ENCODE results near the gene INO80E. TPM values are rescaled to one million over a fixed set of nuclear protein-coding genes. Genes with fewer than 3 reads are reported as not detected.

INO80E gene
- total RNA-seq, 5 donors from 2014 or later (not counting 1 experiment from before 2014, with no cell fraction given) = 84.8 to 152 (median 128) TPM

DNA sequence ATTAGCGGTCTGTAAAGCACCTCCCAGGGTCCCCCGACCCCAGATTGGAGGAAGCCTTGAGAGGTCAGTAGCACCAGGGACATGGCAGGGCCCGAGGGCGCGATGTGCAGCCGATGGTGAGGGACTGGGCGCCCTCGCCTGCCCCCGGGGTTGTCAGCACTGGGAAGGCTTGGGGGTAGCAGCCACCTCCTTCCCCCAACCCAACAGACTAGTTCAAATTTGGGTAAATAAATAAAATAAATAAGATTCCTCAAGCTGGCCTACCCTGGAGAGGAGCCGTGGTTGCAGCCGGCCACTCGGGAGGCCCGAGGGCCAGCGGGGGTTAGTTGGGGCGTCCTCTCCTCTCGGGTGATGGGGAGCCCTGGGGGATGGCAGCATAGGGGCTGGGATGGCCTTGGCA, 28.4 kb downstream of the INO80E start:
- POLR2A ChIA-PET = no interaction called here
- 90% methylated on average over 2 of the region's 16 CpGs for WGBS (ENCODE audit: insufficient coverage)

DNA sequence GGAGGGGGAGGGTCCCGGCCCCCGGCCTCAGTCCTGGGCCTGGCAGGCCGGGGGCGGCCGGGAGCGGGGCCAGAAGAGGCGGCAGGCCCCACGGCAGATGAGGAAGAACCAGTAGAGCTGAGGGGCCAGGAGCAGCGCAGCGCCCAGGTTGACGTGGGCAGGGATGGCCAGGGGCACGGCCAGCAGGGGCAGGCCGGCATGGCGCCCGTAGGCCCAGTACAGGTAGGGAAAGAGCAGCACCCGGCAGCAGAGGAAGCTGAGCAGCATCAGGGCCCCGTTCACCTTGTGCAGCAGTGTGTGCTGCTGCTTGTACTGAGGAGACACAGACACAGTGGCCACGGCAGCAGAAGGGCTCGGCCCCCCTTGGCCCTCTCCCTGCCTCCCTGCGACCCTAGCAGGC, 29.1 kb downstream of the INO80E start:
- no peaks in the 10 kb centered on the region for H3K9me3 Mint-ChIP-seq
- H3K36me3 ChIP-seq (ENCODE audit: control insufficient read depth in 2 of 2, extremely low read depth in 1 of 2, insufficient read depth in 1 of 2, low read length in 1 of 2) = no peaks in the 10 kb centered on the region
- H3K36me3 Mint-ChIP-seq = no peaks in the 10 kb centered on the region
- ChIA-PET CTCF (no interaction called here), POLR2A (no interaction called here)
- no peak overlapping the region for H3K4me3 ChIP-seq (ENCODE audit: control insufficient read depth in 1 of 2, extremely low read depth in 1 of 2, low read length in 1 of 2)
- H3K27ac Mint-ChIP-seq = no peak overlapping the region
- no peak overlapping the region for H3K4me3 Mint-ChIP-seq
- ATAC-seq (replicated peaks in 1 of 4) (no peak), DNase-seq (no peak)
- no peak overlapping the region for H3K27ac ChIP-seq (ENCODE audit: low read length)
- H3K4me1 Mint-ChIP-seq = peaks cover 11 to 15% (median 13%) of the 10 kb centered on the region in 3 donors
- peaks cover 29 to 42% of the 10 kb centered on the region in 2 donors for H3K27me3 Mint-ChIP-seq
- peaks cover 4 to 19% of the 10 kb centered on the region in 2 experiments for H3K4me1 ChIP-seq (ENCODE audit: control insufficient read depth in 1 of 2, extremely low read depth in 1 of 2, insufficient read depth in 2 of 2, low read length in 2 of 2)
- H3K27me3 ChIP-seq (replicated peaks in 1 of 2; ENCODE audit: control insufficient read depth in 2 of 2, extremely low read depth in 1 of 2, insufficient read depth in 2 of 2, low read length in 1 of 2) = peaks cover 0 to 83% of the 10 kb centered on the region in 2 experiments
- 82% methylated on average over 12 of the region's 20 CpGs for WGBS (ENCODE audit: insufficient coverage)
- no peaks in the 10 kb centered on the region for H3K9me3 ChIP-seq

More for the DNA sequence above, 28.4 kb downstream of the INO80E start:
- H3K9me3 Mint-ChIP-seq = no peaks in the 10 kb centered on the region
- H3K36me3 Mint-ChIP-seq = no peaks in the 10 kb centered on the region
- Histone ChIP-seq H3K36me3 (ENCODE audit: control insufficient read depth in 2 of 2, extremely low read depth in 1 of 2, insufficient read depth in 1 of 2, low read length in 1 of 2) (no peaks in the 10 kb centered on the region), H3K9me3 (no peaks in the 10 kb centered on the region), H3K27ac (ENCODE audit: low read length) (no peak overlapping the region), H3K4me3 (ENCODE audit: control insufficient read depth in 1 of 2, extremely low read depth in 1 of 2, low read length in 1 of 2) (no peak overlapping the region), H3K4me1 (ENCODE audit: control insufficient read depth in 1 of 2, extremely low read depth in 1 of 2, insufficient read depth in 2 of 2, low read length in 2 of 2) (peaks cover 4 to 15% of the 10 kb centered on the region in 2 experiments), H3K27me3 (replicated peaks in 1 of 2; ENCODE audit: control insufficient read depth in 2 of 2, extremely low read depth in 1 of 2, insufficient read depth in 2 of 2, low read length in 1 of 2) (peaks cover 0 to 76% of the 10 kb centered on the region in 2 experiments)
- H3K27me3 Mint-ChIP-seq = peaks cover 22 to 35% of the 10 kb centered on the region in 2 donors
- peaks cover 10 to 11% (median 11%) of the 10 kb centered on the region in 3 donors for H3K4me1 Mint-ChIP-seq
- DNase-seq (no peak), ATAC-seq (replicated peaks in 1 of 4) (no peak)
- no peak overlapping the region for H3K4me3 Mint-ChIP-seq
- CTCF ChIA-PET = no interaction called here
- no peak overlapping the region for H3K27ac Mint-ChIP-seq

GRCh38 chr16:30025574-30025973, 29.5 kb downstream of the INO80E start:
- H3K4me1 ChIP-seq (ENCODE audit: control insufficient read depth in 1 of 2, extremely low read depth in 1 of 2, insufficient read depth in 2 of 2, low read length in 2 of 2) = peaks cover 4 to 23% of the 10 kb centered on the region in 2 experiments
- no peak for ATAC-seq (replicated peaks in 1 of 4)
- H3K4me3 ChIP-seq (ENCODE audit: control insufficient read depth in 1 of 2, extremely low read depth in 1 of 2, low read length in 1 of 2) = no peak overlapping the region
- Mint-ChIP-seq H3K27me3 (peaks cover 31 to 44% of the 10 kb centered on the region in 2 donors), H3K4me3 (no peak overlapping the region), H3K4me1 (peaks cover 10 to 17% (median 15%) of the 10 kb centered on the region in 3 donors), H3K9me3 (no peaks in the 10 kb centered on the region), H3K27ac (no peak overlapping the region), H3K36me3 (no peaks in the 10 kb centered on the region)
- DNase-seq = no peak
- ChIA-PET CTCF (no interaction called here), POLR2A (no interaction called here)
- no peaks in the 10 kb centered on the region for H3K36me3 ChIP-seq (ENCODE audit: control insufficient read depth in 2 of 2, extremely low read depth in 1 of 2, insufficient read depth in 1 of 2, low read length in 1 of 2)
- no peak overlapping the region for H3K27ac ChIP-seq (ENCODE audit: low read length)
- no peaks in the 10 kb centered on the region for H3K9me3 ChIP-seq
- 66% methylated on average over 5 of the region's 7 CpGs for WGBS (ENCODE audit: insufficient coverage)
- H3K27me3 ChIP-seq (replicated peaks in 1 of 2; ENCODE audit: control insufficient read depth in 2 of 2, extremely low read depth in 1 of 2, insufficient read depth in 2 of 2, low read length in 1 of 2) = peaks cover 0 to 85% of the 10 kb centered on the region in 2 experiments

GRCh38 chr16:30026449-30026848, 30.4 kb downstream of the INO80E start:
- WGBS (ENCODE audit: insufficient coverage) = 88% methylated on average over 18 of the region's 18 CpGs
- H3K27me3 Mint-ChIP-seq = peaks cover 31 to 46% of the 10 kb centered on the region in 2 donors
- H3K4me1 Mint-ChIP-seq = peaks cover 1 to 12% (median 11%) of the 10 kb centered on the region in 3 donors
- no peaks in the 10 kb centered on the region for H3K9me3 Mint-ChIP-seq
- Histone ChIP-seq H3K27ac (ENCODE audit: low read length) (no peak overlapping the region), H3K4me3 (ENCODE audit: control insufficient read depth in 1 of 2, extremely low read depth in 1 of 2, low read length in 1 of 2) (no peak overlapping the region), H3K36me3 (ENCODE audit: control insufficient read depth in 2 of 2, extremely low read depth in 1 of 2, insufficient read depth in 1 of 2, low read length in 1 of 2) (no peaks in the 10 kb centered on the region), H3K27me3 (replicated peaks in 1 of 2; ENCODE audit: control insufficient read depth in 2 of 2, extremely low read depth in 1 of 2, insufficient read depth in 2 of 2, low read length in 1 of 2) (peaks cover 0 to 85% of the 10 kb centered on the region in 2 experiments), H3K4me1 (ENCODE audit: control insufficient read depth in 1 of 2, extremely low read depth in 1 of 2, insufficient read depth in 2 of 2, low read length in 2 of 2) (peaks cover under 1 to 24% of the 10 kb centered on the region in 2 experiments), H3K9me3 (no peaks in the 10 kb centered on the region)
- ChIA-PET POLR2A (no interaction called here), CTCF (no interaction called here)
- ATAC-seq (replicated peaks in 1 of 4) = no peak
- no peak overlapping the region for H3K4me3 Mint-ChIP-seq
- H3K36me3 Mint-ChIP-seq = no peaks in the 10 kb centered on the region
- H3K27ac Mint-ChIP-seq = peak overlapping the region in 1 of 2 donors; percentile 7
- no peak for DNase-seq

DNA sequence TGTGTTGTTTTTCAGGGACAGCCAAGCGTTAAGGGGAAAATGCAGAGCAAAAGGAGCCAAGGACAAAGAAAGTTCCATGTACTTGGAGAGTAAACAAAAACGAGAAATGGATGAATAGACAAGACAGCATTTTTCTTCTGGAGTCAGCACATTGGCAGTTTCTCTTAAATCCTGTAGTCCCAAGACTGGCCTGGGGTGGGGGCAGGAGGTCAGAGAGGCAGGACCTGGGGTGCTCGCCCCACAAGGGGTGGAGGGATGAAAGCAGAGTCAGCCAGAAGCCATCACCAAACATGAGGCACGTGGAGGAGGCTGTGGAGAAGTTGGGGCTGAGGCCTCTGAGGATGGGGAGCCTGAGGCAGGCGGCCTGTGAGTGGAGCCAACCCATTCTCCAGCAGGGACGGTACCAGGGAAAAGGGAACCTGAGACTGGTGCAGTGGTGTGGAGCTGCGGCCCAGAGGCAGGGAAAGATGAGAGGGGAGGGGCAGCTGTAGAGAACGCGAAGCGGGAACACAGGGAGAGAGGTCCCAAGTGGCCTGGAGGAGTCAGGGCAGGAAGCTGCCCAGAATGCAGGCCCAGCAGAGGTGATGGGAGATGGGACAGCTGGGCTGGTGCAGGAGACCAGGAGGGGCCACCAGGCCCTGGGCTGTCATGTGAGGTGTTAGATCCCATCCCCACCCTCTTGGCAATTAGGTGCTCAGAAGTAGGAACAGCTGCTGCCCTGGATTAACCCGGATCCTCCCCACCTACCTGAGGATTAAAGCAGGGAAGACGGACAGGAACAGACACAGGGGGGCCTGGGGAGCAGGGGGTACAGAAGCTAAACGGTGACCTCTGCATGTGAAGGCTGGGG, 31.8 kb downstream of the INO80E start:
- H3K9me3 ChIP-seq = no peaks in the 10 kb centered on the region
- no peak overlapping the region for H3K4me3 Mint-ChIP-seq
- H3K27ac Mint-ChIP-seq = no peak overlapping the region
- peaks cover 0 to 22% of the 10 kb centered on the region in 2 experiments for H3K4me1 ChIP-seq (ENCODE audit: control insufficient read depth in 1 of 2, extremely low read depth in 1 of 2, insufficient read depth in 2 of 2, low read length in 2 of 2)
- H3K9me3 Mint-ChIP-seq = no peaks in the 10 kb centered on the region
- 66% methylated on average over 8 of the region's 13 CpGs for WGBS (ENCODE audit: insufficient coverage)
- H3K27me3 Mint-ChIP-seq = peaks cover 37 to 55% of the 10 kb centered on the region in 2 donors
- ChIA-PET POLR2A (no interaction called here), CTCF (interaction anchor here (0.6 to 0.7 kb wide), 3 partner anchors 12 to 386 kb away, joined by 3 to 5 read pairs (median 3); no protein-coding TSS in a partner anchor)
- no peak overlapping the region for H3K4me3 ChIP-seq (ENCODE audit: control insufficient read depth in 1 of 2, extremely low read depth in 1 of 2, low read length in 1 of 2)
- no peaks in the 10 kb centered on the region for H3K36me3 Mint-ChIP-seq
- ATAC-seq (replicated peaks in 1 of 4) = no peak
- no peak overlapping the region for H3K27ac ChIP-seq (ENCODE audit: low read length)
- DNase-seq = no peak
- peaks cover 0 to 93% of the 10 kb centered on the region in 2 experiments for H3K27me3 ChIP-seq (replicated peaks in 1 of 2; ENCODE audit: control insufficient read depth in 2 of 2, extremely low read depth in 1 of 2, insufficient read depth in 2 of 2, low read length in 1 of 2)
- no peaks in the 10 kb centered on the region for H3K36me3 ChIP-seq (ENCODE audit: control insufficient read depth in 2 of 2, extremely low read depth in 1 of 2, insufficient read depth in 1 of 2, low read length in 1 of 2)
- peaks cover 5 to 19% (median 12%) of the 10 kb centered on the region in 3 donors for H3K4me1 Mint-ChIP-seq

- Histone ChIP-seq H3K36me3 (ENCODE audit: control insufficient read depth in 2 of 2, extremely low read depth in 1 of 2, insufficient read depth in 1 of 2, low read length in 1 of 2) (no peaks in the 10 kb centered on the region), H3K4me1 (ENCODE audit: control insufficient read depth in 1 of 2, extremely low read depth in 1 of 2, insufficient read depth in 2 of 2, low read length in 2 of 2) (peaks cover 0 to 22% of the 10 kb centered on the region in 2 experiments), H3K9me3 (no peaks in the 10 kb centered on the region), H3K4me3 (ENCODE audit: control insufficient read depth in 1 of 2, extremely low read depth in 1 of 2, low read length in 1 of 2) (no peak overlapping the region), H3K27me3 (replicated peaks in 1 of 2; ENCODE audit: control insufficient read depth in 2 of 2, extremely low read depth in 1 of 2, insufficient read depth in 2 of 2, low read length in 1 of 2) (peaks cover 0 to 95% of the 10 kb centered on the region in 2 experiments), H3K27ac (ENCODE audit: low read length) (no peak overlapping the region)
- Mint-ChIP-seq H3K27ac (no peak overlapping the region), H3K4me3 (no peak overlapping the region), H3K36me3 (no peaks in the 10 kb centered on the region), H3K27me3 (peaks cover 37 to 57% of the 10 kb centered on the region in 2 donors), H3K4me1 (peaks cover 5 to 19% (median 12%) of the 10 kb centered on the region in 3 donors), H3K9me3 (no peaks in the 10 kb centered on the region)
- peak in 2 of 35 experiments; percentile 18 to 40 for DNase-seq
- ChIA-PET CTCF (interaction anchor here (0.6 to 0.7 kb wide), 3 partner anchors 12 to 387 kb away, joined by 3 to 5 read pairs (median 3); no protein-coding TSS in a partner anchor), POLR2A (no interaction called here)
- 25% methylated on average over 13 of the region's 18 CpGs for WGBS (ENCODE audit: insufficient coverage)
- peak in 1 of 4 experiments; percentile 37 for ATAC-seq (replicated peaks in 1 of 4)
These were observed 32.5 kb downstream of the INO80E start for GRCh38 chr16:30028438-30029076.
